Measurements from ENCODE around the gene LYPD5. TPM values are rescaled to one million over a fixed set of nuclear protein-coding genes. Genes with fewer than 3 reads are reported as not detected.
A peak's percentile ranks its signal among the peaks of the same experiment; 100 is the strongest.

Gene LYPD5
- total and polyA plus RNA-seq, 2 of the 13 experiments (the other 11 are each of a cell fraction or from before 2014, with no cell fraction given): not detected

GRCh38 chr19:43776286-43776685 lies 26.0 kb downstream of the LYPD5 start:
- Histone ChIP-seq H3K79me2 (ENCODE audit: insufficient read depth, low read length) (no peaks in the 10 kb centered on the region), H3K36me3 (replicated peaks in 1 of 2; ENCODE audit: control insufficient read depth in 1 of 2, insufficient read depth in 2 of 2, low read length in 2 of 2) (no peaks in the 10 kb centered on the region), H3K9ac (ENCODE audit: insufficient read depth, low read depth, low read length) (no peak overlapping the region), H3K4me1 (ENCODE audit: insufficient read depth, low read length) (peaks cover 40% of the 10 kb centered on the region), H3K4me2 (ENCODE audit: low read depth, low read length) (no peak overlapping the region), H3K9me3 (ENCODE audit: low read length) (no peaks in the 10 kb centered on the region), H3K27me3 (ENCODE audit: control insufficient read depth in 1 of 2, insufficient read depth in 2 of 2, low read length in 2 of 2) (peaks cover 1 to 17% of the 10 kb centered on the region in 2 experiments; a peak in 3 of 5 replicates), H3K4me3 (replicated peaks in 1 of 3; ENCODE audit: insufficient read depth in 1 of 3, low read depth in 2 of 3, low read length in 3 of 3) (no peak overlapping the region), H4K20me1 (ENCODE audit: insufficient read depth, low read length) (no peaks in the 10 kb centered on the region), H2AFZ (ENCODE audit: low read length) (no peak overlapping the region), H3K27ac (ENCODE audit: extremely low read length, insufficient read depth, low read length) (no peak overlapping the region)
- ChIA-PET POLR2A (interaction anchor here (0.8 kb wide), 1 partner anchor 22 kb away, joined by 3 read pairs; the partner anchor contains the start of gene SMG9), CTCF (ENCODE audit: low intra/inter-chr PET ratio, low total read pairs) (no interaction called here)
- 48% methylated on average over 9 of the region's 11 CpGs for WGBS (ENCODE audit: low lambda C conversion rate)
- ATAC-seq (no peak), DNase-seq (ENCODE audit: low spot score) (no peak), FAIRE-seq (no peak)
- TF ChIP-seq KDM2A (CRISPR knock-in tag; IDR thresholded peaks at IDR 0.05; ENCODE audit: borderline replicate concordance, low read depth) (no peak), TEAD3 (CRISPR knock-in tag; optimal IDR thresholded peaks at IDR 0.05; ENCODE audit: borderline replicate concordance) (no peak), ADNP (CRISPR knock-in tag; IDR thresholded peaks at IDR 0.05) (no peak), ZNF263 (CRISPR knock-in tag; IDR thresholded peaks at IDR 0.05) (no peak), MAFF (IDR thresholded peaks at IDR 0.05; ENCODE audit: low read depth, low read length) (peak; percentile 89), MAFK (conservative IDR thresholded peaks at IDR 0.05 in 1 of 2, IDR thresholded peaks at IDR 0.05 in 1 of 2; ENCODE audit: low read length in 2 of 2) (peak; percentile 90 to 93), TGIF2 (CRISPR knock-in tag; IDR thresholded peaks at IDR 0.05) (no peak), ZNF687 (CRISPR knock-in tag; IDR thresholded peaks at IDR 0.05) (no peak), ZNF775 (CRISPR knock-in tag; IDR thresholded peaks at IDR 0.05; ENCODE audit: borderline replicate concordance) (no peak)
- TF ChIP-seq, protein P1, sequence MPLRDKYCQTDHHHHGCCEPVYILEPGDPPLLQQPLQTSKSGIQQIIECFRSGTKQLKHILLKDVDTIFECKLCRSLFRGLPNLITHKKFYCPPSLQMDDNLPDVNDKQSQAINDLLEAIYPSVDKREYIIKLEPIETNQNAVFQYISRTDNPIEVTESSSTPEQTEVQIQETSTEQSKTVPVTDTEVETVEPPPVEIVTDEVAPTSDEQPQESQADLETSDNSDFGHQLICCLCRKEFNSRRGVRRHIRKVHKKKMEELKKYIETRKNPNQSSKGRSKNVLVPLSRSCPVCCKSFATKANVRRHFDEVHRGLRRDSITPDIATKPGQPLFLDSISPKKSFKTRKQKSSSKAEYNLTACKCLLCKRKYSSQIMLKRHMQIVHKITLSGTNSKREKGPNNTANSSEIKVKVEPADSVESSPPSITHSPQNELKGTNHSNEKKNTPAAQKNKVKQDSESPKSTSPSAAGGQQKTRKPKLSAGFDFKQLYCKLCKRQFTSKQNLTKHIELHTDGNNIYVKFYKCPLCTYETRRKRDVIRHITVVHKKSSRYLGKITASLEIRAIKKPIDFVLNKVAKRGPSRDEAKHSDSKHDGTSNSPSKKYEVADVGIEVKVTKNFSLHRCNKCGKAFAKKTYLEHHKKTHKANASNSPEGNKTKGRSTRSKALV (CRISPR knock-in tag; IDR thresholded peaks at IDR 0.05): no peak
- TF ChIP-seq, protein P2, sequence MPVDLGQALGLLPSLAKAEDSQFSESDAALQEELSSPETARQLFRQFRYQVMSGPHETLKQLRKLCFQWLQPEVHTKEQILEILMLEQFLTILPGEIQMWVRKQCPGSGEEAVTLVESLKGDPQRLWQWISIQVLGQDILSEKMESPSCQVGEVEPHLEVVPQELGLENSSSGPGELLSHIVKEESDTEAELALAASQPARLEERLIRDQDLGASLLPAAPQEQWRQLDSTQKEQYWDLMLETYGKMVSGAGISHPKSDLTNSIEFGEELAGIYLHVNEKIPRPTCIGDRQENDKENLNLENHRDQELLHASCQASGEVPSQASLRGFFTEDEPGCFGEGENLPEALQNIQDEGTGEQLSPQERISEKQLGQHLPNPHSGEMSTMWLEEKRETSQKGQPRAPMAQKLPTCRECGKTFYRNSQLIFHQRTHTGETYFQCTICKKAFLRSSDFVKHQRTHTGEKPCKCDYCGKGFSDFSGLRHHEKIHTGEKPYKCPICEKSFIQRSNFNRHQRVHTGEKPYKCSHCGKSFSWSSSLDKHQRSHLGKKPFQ (CRISPR knock-in tag; IDR thresholded peaks at IDR 0.05; ENCODE audit: insufficient replicate concordance): no peak
- no TSS peak for BruUV-seq (replicated peaks)
- in situ Hi-C loops (cut with HindIII; ENCODE audit: extremely low pct_ligation_motif_present, low pct_unique_long_range_greater_than_20kb): no loop called here
- intact Hi-C loops (cut with micrococcal nuclease; ENCODE audit: unreplicated experiment): no loop called here

Data from HepG2 (cell line).